22Rv1 (cell line): ENCODE data around the gene FHIT.

Experiments used
- H3K27ac ChIP-seq: fragments of 450-650 bp; 2 replicates; pipeline ENCODE4 v1.5.1; 2017
- ZFX ChIP-seq: fragments of 450-650 bp; IDR thresholded peaks from 2 replicates; pipeline ENCODE4 v1.6.1; 2017; ENCODE audit warnings: antibody characterized with exemption, borderline replicate concordance
- TF ChIP-seq, protein P1 (sequence below): fragments of 450-650 bp; IDR thresholded peaks from 2 replicates; pipeline ENCODE4 v1.5.1; 2017; ENCODE audit warnings: mild to moderate bottlenecking

FHIT gene

GRCh38 chr3:60622349-60622748 is 628.9 kb downstream of the FHIT start:
- no peak for TF ChIP-seq ZFX
- TF ChIP-seq, protein P1, sequence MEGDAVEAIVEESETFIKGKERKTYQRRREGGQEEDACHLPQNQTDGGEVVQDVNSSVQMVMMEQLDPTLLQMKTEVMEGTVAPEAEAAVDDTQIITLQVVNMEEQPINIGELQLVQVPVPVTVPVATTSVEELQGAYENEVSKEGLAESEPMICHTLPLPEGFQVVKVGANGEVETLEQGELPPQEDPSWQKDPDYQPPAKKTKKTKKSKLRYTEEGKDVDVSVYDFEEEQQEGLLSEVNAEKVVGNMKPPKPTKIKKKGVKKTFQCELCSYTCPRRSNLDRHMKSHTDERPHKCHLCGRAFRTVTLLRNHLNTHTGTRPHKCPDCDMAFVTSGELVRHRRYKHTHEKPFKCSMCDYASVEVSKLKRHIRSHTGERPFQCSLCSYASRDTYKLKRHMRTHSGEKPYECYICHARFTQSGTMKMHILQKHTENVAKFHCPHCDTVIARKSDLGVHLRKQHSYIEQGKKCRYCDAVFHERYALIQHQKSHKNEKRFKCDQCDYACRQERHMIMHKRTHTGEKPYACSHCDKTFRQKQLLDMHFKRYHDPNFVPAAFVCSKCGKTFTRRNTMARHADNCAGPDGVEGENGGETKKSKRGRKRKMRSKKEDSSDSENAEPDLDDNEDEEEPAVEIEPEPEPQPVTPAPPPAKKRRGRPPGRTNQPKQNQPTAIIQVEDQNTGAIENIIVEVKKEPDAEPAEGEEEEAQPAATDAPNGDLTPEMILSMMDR = no peak
- no peak overlapping the region for H3K27ac ChIP-seq

DNA sequence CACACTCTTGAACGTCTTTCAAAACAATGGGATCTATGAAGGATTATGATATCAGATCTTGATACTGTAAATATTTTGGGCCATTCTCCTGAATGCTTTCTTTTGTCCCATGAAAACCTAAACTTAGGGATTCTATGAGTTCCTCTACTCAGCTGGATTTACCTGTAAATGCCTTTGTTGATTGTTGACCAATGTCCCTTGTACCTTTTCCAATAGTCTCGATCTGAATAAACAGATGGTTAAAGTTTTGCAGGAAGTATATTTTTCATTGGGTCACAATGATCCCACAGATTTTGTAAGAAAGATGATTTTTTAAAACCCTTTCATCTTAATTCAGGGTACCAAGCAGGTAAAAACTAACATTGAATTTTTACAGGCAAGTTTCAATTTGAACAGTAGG is 634.1 kb downstream of the FHIT start:
- TF ChIP-seq, protein P1 = no peak
- no peak for TF ChIP-seq ZFX
- no peak overlapping the region for H3K27ac ChIP-seq

DNA sequence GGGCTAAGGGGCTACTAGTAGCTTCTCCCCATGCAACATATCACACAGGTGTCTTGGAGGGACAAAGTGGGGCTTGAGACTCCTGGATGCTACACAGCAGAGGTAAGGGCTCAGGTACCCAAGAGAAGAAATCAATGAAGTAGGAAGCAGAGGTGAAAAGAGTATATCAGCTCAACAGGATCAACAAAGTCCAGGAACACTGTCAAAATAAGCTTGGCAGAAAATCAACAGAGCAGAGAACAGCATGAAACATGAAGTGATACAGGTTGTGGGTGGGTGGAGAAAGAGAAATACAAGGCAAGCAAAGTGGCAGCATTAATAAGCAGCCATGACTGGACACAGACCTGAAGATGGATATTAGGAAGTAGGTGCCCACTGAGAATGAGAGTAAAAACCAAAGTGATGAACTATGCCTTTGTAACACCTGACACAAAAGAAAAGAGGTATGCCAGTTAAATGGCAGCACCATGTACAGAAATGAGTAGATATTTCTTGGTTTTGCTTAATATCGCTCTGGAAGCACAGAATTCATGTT is 637.4 kb downstream of the FHIT start:
- no peak overlapping the region for H3K27ac ChIP-seq
- TF ChIP-seq, protein P1 = no peak
- no peak for TF ChIP-seq ZFX

DNA sequence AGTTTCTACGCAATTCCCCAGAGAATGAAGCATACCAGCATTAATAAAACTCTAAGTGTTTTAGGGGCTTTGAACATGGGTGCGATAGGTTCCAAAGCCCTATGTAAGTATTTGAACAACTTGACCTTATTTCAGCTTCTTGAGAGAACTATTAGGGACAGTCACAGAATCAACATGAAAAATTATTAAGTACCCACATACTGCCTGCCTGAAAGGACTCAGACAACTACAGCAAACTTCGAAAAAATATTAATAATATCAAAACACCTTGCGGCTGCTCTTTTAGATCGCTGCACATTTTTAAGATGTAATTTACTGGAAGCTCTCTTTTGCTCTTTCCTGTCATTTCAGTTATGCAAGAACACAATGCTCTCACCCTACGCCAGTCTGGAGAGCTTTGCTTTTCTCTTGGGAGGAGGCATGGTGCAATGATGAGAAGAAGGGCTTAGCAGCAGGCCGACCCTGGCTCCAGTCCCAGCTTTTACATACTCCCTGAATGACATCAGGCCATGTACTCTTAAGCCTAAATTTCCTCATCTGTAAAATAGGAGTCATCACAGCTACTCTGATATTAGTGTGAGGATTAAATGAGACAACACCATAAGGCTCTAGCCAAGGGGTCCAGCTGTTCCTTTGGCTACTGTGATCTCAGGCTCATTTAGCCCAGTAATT is 640.7 kb downstream of the FHIT start:
- no peak overlapping the region for H3K27ac ChIP-seq
- TF ChIP-seq, protein P1 = no peak
- TF ChIP-seq ZFX = no peak

- no peak for TF ChIP-seq ZFX
- TF ChIP-seq, protein P1 = no peak
- no peak overlapping the region for H3K27ac ChIP-seq
Observed at GRCh38 chr3:60609446-60609845, 641.8 kb downstream of the FHIT start.

DNA sequence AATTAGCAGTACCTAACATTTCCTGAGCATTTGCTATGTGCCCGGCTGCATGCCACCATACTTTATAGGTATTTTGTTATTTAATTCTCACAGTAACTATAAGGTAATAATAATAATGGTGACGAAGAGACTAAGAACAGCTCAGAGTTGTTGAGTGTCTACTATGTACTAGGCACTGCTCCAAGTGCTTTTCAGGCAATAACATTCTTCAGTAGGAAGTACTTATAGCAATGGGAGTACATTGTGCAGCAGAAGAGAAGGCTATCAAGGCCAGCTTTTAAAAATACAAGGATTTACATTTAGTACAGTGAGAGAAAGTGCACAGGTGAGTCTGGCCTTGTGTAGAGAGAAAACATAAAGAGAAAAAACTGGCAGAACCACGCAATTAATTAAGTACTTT is 647.4 kb downstream of the FHIT start:
- TF ChIP-seq ZFX = no peak
- TF ChIP-seq, protein P1 = no peak
- no peak overlapping the region for H3K27ac ChIP-seq

- no peak overlapping the region for H3K27ac ChIP-seq
- TF ChIP-seq, protein P1 = no peak
- TF ChIP-seq ZFX = no peak
Observed at GRCh38 chr3:60600848-60601247, 650.4 kb downstream of the FHIT start.
